GM21717 (cell line): ENCODE results near the gene KCNK15.
"Not testable (repeated sequence)": the region's sequence is repeated elsewhere in the genome, so short reads cannot be mapped to it uniquely, and the experiment has no call there.

Experiments
- ATAC-seq: cut with Tn5 transposase; IDR thresholded peaks from one replicate; pipeline ENCODE4 v1.9.1; 2021; ENCODE audit warnings: mild to moderate bottlenecking, moderate library complexity; ENCODE audit not compliant: unreplicated experiment

The KCNK15 gene

GRCh38 chr20:44745598-44746366, at the start of gene KCNK15:
Gene KCNK15, plus strand, starts transcription at chr20:44745865. Its CDS starts 46 bp downstream, at chr20:44745911.
- no peak for ATAC-seq

- ATAC-seq: no peak
Observed at GRCh38 chr20:44696315-44696714, 49.4 kb upstream of the KCNK15 start.

GRCh38 chr20:44697041-44697440, 48.6 kb upstream of the KCNK15 start:
- not testable (repeated sequence) for ATAC-seq

- ATAC-seq: no peak
Observed at GRCh38 chr20:44698351-44698750, 47.3 kb upstream of the KCNK15 start.

- no peak for ATAC-seq
Observed at GRCh38 chr20:44700306-44700705, 45.4 kb upstream of the KCNK15 start.

GRCh38 chr20:44701118-44701857, 44.4 kb upstream of the KCNK15 start:
- no peak for ATAC-seq

GRCh38 chr20:44701858-44702256, 43.8 kb upstream of the KCNK15 start:
- ATAC-seq: no peak

GRCh38 chr20:44702776-44703175, 42.9 kb upstream of the KCNK15 start:
- ATAC-seq: no peak

- ATAC-seq: no peak
Observed at GRCh38 chr20:44703183-44703925, 42.3 kb upstream of the KCNK15 start.

GRCh38 chr20:44703956-44704488, 41.6 kb upstream of the KCNK15 start:
- no peak for ATAC-seq

GRCh38 chr20:44704551-44704971, 41.1 kb upstream of the KCNK15 start:
- no peak for ATAC-seq

- ATAC-seq: no peak
Observed at GRCh38 chr20:44705364-44706094, 40.1 kb upstream of the KCNK15 start.

GRCh38 chr20:44706301-44707017, 39.2 kb upstream of the KCNK15 start:
- no peak for ATAC-seq

GRCh38 chr20:44707018-44707579, 38.6 kb upstream of the KCNK15 start:
- no peak for ATAC-seq

GRCh38 chr20:44709380-44709779, 36.3 kb upstream of the KCNK15 start:
- no peak for ATAC-seq

GRCh38 chr20:44709797-44710196, 35.9 kb upstream of the KCNK15 start:
- no peak for ATAC-seq

- ATAC-seq: no peak
Observed at GRCh38 chr20:44711237-44711636, 34.4 kb upstream of the KCNK15 start.

GRCh38 chr20:44714102-44714700, 31.5 kb upstream of the KCNK15 start:
- ATAC-seq: no peak
